Ishikawa (cell line): ENCODE measurements around the gene SLC3A2.

Source experiments
- CEBPB ChIP-seq: IDR thresholded peaks from 2 replicates; pipeline ENCODE4 v1.6.1; 2012
- CREB1 ChIP-seq: IDR thresholded peaks from 2 replicates; pipeline ENCODE4 v1.6.1; 2012; ENCODE audit warnings: low read depth
- EGR1 ChIP-seq: IDR thresholded peaks from 2 replicates; pipeline ENCODE4 v1.6.1; 2012
- EP300 ChIP-seq: IDR thresholded peaks from 2 replicates; pipeline ENCODE4 v1.6.1; 2012; ENCODE audit warnings: borderline replicate concordance
- FOXM1 ChIP-seq: IDR thresholded peaks from 2 replicates; pipeline ENCODE4 v1.6.1; 2012; ENCODE audit warnings: low read depth, borderline replicate concordance
- MAX ChIP-seq: IDR thresholded peaks from 2 replicates; pipeline ENCODE4 v1.6.1; 2012
- NFIC ChIP-seq: IDR thresholded peaks from 2 replicates; pipeline ENCODE4 v1.6.1; 2012
- RAD21 ChIP-seq: IDR thresholded peaks from 2 replicates; pipeline ENCODE4 v1.6.1; 2012; ENCODE audit warnings: low read depth
- REST ChIP-seq: IDR thresholded peaks from 2 replicates; pipeline ENCODE4 v1.6.1; 2012; ENCODE audit warnings: low read depth, mild to moderate bottlenecking
- TAF1 ChIP-seq: IDR thresholded peaks from 2 replicates; pipeline ENCODE4 v1.6.1; 2012; ENCODE audit warnings: low read depth, mild to moderate bottlenecking
- TCF12 ChIP-seq: IDR thresholded peaks from 2 replicates; pipeline ENCODE4 v1.6.1; 2012; ENCODE audit warnings: low read depth
- TEAD4 ChIP-seq: IDR thresholded peaks from 2 replicates; pipeline ENCODE4 v1.6.1; 2012
- USF1 ChIP-seq: IDR thresholded peaks from 2 replicates; pipeline ENCODE4 v1.6.1; 2012
- YY1 ChIP-seq: IDR thresholded peaks from 2 replicates; pipeline ENCODE4 v1.6.1; 2012; ENCODE audit warnings: low read depth
- ZBTB7A ChIP-seq: IDR thresholded peaks from 2 replicates; pipeline ENCODE4 v1.6.1; 2012; ENCODE audit warnings: low read depth

SLC3A2 gene

GRCh38 chr11:62931499-62932278 is 51.0 kb downstream of the SLC3A2 start:
- TF ChIP-seq MAX: no peak
- no peak for TF ChIP-seq USF1
- TF ChIP-seq FOXM1: no peak
- TF ChIP-seq TAF1: no peak
- no peak for TF ChIP-seq REST
- TF ChIP-seq ZBTB7A: no peak
- no peak for TF ChIP-seq TCF12
- no peak for TF ChIP-seq EGR1
- TF ChIP-seq NFIC: no peak
- no peak for TF ChIP-seq TEAD4
- TF ChIP-seq CREB1: no peak
- no peak for TF ChIP-seq YY1

GRCh38 chr11:62933285-62933684 is 52.6 kb downstream of the SLC3A2 start:
- TF ChIP-seq CREB1 (no peak), EP300 (no peak), TCF12 (no peak), USF1 (peak; percentile 34; the same call in 1 of the 2 replicates)

- TF ChIP-seq TEAD4 (no peak), YY1 (no peak), EGR1 (no peak), REST (no peak), EP300 (no peak), TCF12 (no peak), RAD21 (no peak), FOXM1 (no peak), NFIC (no peak), ZBTB7A (no peak), CEBPB (no peak), USF1 (no peak), TAF1 (no peak), CREB1 (no peak)
Measured at GRCh38 chr11:62933750-62934495, 53.2 kb downstream of the SLC3A2 start.

- no peak for TF ChIP-seq REST
- no peak for TF ChIP-seq USF1
- no peak for TF ChIP-seq TEAD4
- TF ChIP-seq ZBTB7A: no peak
- no peak for TF ChIP-seq MAX
- no peak for TF ChIP-seq EGR1
- no peak for TF ChIP-seq TCF12
- TF ChIP-seq CREB1: no peak
- TF ChIP-seq EP300: no peak
- no peak for TF ChIP-seq TAF1
- TF ChIP-seq RAD21: no peak
- TF ChIP-seq YY1: no peak
- TF ChIP-seq CEBPB: no peak
- no peak for TF ChIP-seq FOXM1
- no peak for TF ChIP-seq NFIC
Measured at GRCh38 chr11:62934496-62934785, 53.7 kb downstream of the SLC3A2 start.
